Kidney tubule cell (primary cell): ENCODE measurements around the gene TOR2A.
A peak's percentile ranks its signal among the peaks of the same experiment; 100 is the strongest.

Experiments
- DNase-seq: peaks from one replicate; pipeline ENCODE4 v3.0.0-alpha.2; 2018; ENCODE audit warnings: low spot score

The TOR2A gene

GRCh38 chr9:127698985-127699670 is 36.0 kb downstream of the TOR2A start:
- peak; percentile 94 for DNase-seq

GRCh38 chr9:127698386-127698785 is 36.7 kb downstream of the TOR2A start:
- DNase-seq = no peak

GRCh38 chr9:127697575-127697974 is 37.5 kb downstream of the TOR2A start:
- DNase-seq = no peak

GRCh38 chr9:127694890-127695720 is 40.0 kb downstream of the TOR2A start:
- no peak for DNase-seq

- DNase-seq = no peak
Observed at GRCh38 chr9:127693697-127694096, 41.4 kb downstream of the TOR2A start.

- DNase-seq = no peak
Observed at GRCh38 chr9:127693143-127693542, 42.0 kb downstream of the TOR2A start.

GRCh38 chr9:127692071-127692470 is 43.0 kb downstream of the TOR2A start:
- DNase-seq = no peak

GRCh38 chr9:127690735-127691134 is 44.4 kb downstream of the TOR2A start:
- no peak for DNase-seq

- DNase-seq = no peak
Observed at GRCh38 chr9:127689329-127690000, 45.6 kb downstream of the TOR2A start.

- no peak for DNase-seq
Observed at GRCh38 chr9:127686461-127687393, 48.4 kb downstream of the TOR2A start.

GRCh38 chr9:127684576-127684975 is 50.5 kb downstream of the TOR2A start:
- DNase-seq = peak; percentile 55

- peak; percentile 6 for DNase-seq
Observed at GRCh38 chr9:127683723-127684122, 51.4 kb downstream of the TOR2A start.

GRCh38 chr9:127682351-127683136 is 52.5 kb downstream of the TOR2A start:
- DNase-seq = peak; percentile 33
